ENCODE data around the gene CPEB1. TPM values are rescaled to one million over a fixed set of nuclear protein-coding genes. Genes with fewer than 3 reads are reported as not detected.
"Not testable (repeated sequence)": the region's sequence is repeated elsewhere in the genome, so short reads cannot be mapped to it uniquely, and the experiment has no call there.

CPEB1 gene
- total RNA-seq, 1 experiment from 2014 or later = 6.6 TPM

GRCh38 chr15:82649226-82649999, 2.2 kb upstream of the CPEB1 start:
- DNase-seq (ENCODE audit: low spot score) = no peak

GRCh38 chr15:82648257-82649103, 1.3 kb upstream of the CPEB1 start:
- no peak for DNase-seq (ENCODE audit: low spot score)

GRCh38 chr15:82647835-82648256, 683 bp upstream of the CPEB1 start:
- DNase-seq (ENCODE audit: low spot score) = peak; percentile 17

GRCh38 chr15:82646250-82647044, 716 bp downstream of the CPEB1 start:
- no peak for DNase-seq (ENCODE audit: low spot score)

GRCh38 chr15:82644967-82645852, 2.0 kb downstream of the CPEB1 start:
- not testable (repeated sequence) for DNase-seq (ENCODE audit: low spot score)

- DNase-seq (ENCODE audit: low spot score) = peak; percentile 32
Measured at GRCh38 chr15:82643992-82644391, 3.2 kb downstream of the CPEB1 start.

GRCh38 chr15:82642656-82643055, 4.5 kb downstream of the CPEB1 start:
- DNase-seq (ENCODE audit: low spot score) = no peak

GRCh38 chr15:82641129-82641798, 5.9 kb downstream of the CPEB1 start:
- DNase-seq (ENCODE audit: low spot score) = no peak

- DNase-seq (ENCODE audit: low spot score) = no peak
Measured at GRCh38 chr15:82640672-82641071, 6.5 kb downstream of the CPEB1 start.

- no peak for DNase-seq (ENCODE audit: low spot score)
Measured at GRCh38 chr15:82635798-82636197, 11.4 kb downstream of the CPEB1 start.

- no peak for DNase-seq (ENCODE audit: low spot score)
Measured at GRCh38 chr15:82630033-82630432, 17.1 kb downstream of the CPEB1 start.

- DNase-seq (ENCODE audit: low spot score) = no peak
Measured at GRCh38 chr15:82625136-82625535, 22.0 kb downstream of the CPEB1 start.

GRCh38 chr15:82624438-82624837, 22.7 kb downstream of the CPEB1 start:
- no peak for DNase-seq (ENCODE audit: low spot score)

GRCh38 chr15:82624008-82624407, 23.2 kb downstream of the CPEB1 start:
- DNase-seq (ENCODE audit: low spot score) = no peak

- DNase-seq (ENCODE audit: low spot score) = no peak
Measured at GRCh38 chr15:82621970-82622369, 25.2 kb downstream of the CPEB1 start.

GRCh38 chr15:82613747-82614146, 33.4 kb downstream of the CPEB1 start:
- no peak for DNase-seq (ENCODE audit: low spot score)

GRCh38 chr15:82611348-82611747, 35.8 kb downstream of the CPEB1 start:
- no peak for DNase-seq (ENCODE audit: low spot score)

GRCh38 chr15:82602195-82602594, 45.0 kb downstream of the CPEB1 start:
- no peak for DNase-seq (ENCODE audit: low spot score)

GRCh38 chr15:82599862-82600261, 47.3 kb downstream of the CPEB1 start:
- no peak for DNase-seq (ENCODE audit: low spot score)

- DNase-seq (ENCODE audit: low spot score) = no peak
Measured at GRCh38 chr15:82597815-82598214, 49.3 kb downstream of the CPEB1 start.

GRCh38 chr15:82595766-82596165, 51.4 kb downstream of the CPEB1 start:
- no peak for DNase-seq (ENCODE audit: low spot score)

Measured in H4 (cell line).